ENCODE data around the gene LETMD1.
"Not testable (repeated sequence)": the region's sequence is repeated elsewhere in the genome, so short reads cannot be mapped to it uniquely, and the experiment has no call there.

LETMD1 gene

GRCh38 chr12:51078346-51078745 lies 30.2 kb downstream of the LETMD1 start:
- not testable (repeated sequence) for FAIRE-seq

- not testable (repeated sequence) for FAIRE-seq
These were observed 30.7 kb downstream of the LETMD1 start for GRCh38 chr12:51078866-51079265.

DNA sequence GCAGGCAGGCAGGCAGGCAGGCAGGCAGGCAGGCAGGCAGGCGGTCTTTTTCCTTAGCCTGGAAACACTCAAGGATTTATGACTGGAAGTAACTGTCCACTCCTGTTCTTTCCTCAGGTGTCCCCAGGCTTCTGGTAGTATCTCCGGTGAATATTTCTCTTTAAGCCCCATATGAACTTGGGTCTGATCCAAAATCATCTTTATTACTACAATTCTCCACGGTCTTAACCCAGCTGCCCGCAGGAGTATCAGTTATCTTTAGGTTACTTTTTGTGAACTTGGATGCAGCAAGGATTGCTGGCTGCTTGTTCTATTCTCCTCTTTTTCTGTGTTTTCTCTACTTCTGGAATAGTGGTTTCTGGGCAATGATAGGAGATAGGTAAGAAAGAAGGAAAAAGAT lies 32.0 kb downstream of the LETMD1 start:
- FAIRE-seq, result no peak

- FAIRE-seq, result no peak
These were observed 33.3 kb downstream of the LETMD1 start for GRCh38 chr12:51081421-51081820.

DNA sequence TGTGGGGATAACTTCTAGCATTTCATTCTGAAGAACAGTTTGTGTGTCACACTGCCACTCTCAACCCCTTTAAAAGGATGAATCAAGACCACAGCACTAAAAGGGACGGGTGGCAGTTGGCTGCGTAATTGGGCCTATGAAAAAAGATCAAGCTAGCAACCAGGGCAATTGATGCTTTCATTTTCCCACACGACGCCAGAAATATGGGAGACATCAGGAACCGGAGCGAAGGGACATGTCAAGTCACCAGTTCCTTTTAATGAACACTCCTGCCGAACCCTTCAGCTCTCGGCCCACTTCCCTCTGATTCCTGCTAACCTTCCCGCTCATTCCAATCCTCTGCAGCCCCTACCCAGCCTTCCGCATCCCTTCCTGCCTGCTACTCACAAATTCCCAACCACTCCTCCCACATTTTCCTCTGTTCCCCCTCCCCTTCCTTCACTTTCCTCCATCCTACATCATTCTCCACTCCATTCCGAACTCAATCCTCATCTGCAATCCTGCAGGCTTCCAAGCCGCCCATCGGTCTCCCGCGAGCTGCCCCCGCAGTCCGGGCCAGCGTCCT lies 34.5 kb downstream of the LETMD1 start:
- FAIRE-seq, result no peak

- no peak for FAIRE-seq
These were observed 35.2 kb downstream of the LETMD1 start, which contains the start of gene CSRNP2 for GRCh38 chr12:51083126-51083833. Gene CSRNP2 (minus strand): TSS chr12:51083596. CDS start chr12:51076561, 7,035 bp downstream.

DNA sequence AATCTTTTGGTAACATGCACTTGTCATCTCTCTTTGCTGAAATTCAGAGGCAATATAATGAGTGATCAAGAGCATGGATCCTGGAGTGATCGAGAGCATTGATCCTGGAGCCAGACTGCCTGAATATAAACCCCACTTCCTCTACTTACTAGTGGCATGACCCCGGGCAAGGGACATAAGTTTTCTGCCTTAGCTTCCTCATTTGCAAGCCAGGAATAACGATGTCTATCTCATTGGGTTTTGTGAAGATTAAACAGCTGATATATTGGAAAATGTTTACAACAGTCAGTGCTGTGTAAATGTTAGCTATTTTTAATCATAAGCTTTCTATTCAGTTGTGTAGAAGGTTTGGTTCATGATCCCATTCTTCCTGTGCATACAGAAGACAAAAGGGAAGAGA lies 37.6 kb downstream of the LETMD1 start:
- FAIRE-seq, result no peak

DNA sequence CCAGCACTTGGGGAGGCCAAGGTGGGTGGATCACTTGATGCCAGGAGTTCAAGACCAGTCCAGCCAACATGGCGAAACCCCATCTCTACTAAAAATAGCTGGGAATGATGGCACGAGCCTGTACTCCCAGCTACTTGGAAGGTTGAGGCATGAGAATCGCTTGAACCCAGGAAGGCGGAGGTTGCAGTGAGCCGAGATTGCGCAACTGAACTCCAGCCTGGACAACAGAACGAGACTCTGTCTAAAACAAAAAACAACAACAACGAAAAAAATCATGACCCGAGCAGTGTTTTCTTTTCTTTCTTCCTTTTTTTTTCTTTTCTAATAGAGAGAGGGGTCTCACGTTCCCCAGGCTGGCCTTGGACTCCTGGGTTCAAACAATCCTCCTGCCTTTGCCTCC lies 38.8 kb downstream of the LETMD1 start:
- no peak for FAIRE-seq

DNA sequence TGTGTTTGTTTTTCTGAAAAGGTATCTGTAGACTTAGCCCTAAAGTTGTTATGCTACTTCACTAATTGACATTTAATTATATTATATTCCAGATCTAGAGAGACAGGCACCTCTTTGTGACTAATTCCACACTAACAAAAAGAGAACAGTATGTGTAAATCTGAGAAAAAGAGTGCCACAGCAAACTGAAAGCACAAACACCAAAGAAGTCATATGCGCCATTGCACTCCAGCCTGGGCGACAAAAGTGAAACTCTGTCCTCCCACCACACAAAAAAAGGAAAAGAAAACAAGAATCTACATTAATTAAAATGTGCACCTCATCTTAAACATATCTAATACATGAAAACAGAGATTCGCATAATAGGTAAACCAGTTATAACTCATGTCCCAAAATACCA lies 39.7 kb downstream of the LETMD1 start:
- FAIRE-seq, result no peak

- no peak for FAIRE-seq
These were observed 42.6 kb downstream of the LETMD1 start for GRCh38 chr12:51090705-51091229.

- FAIRE-seq, result no peak
These were observed 50.5 kb downstream of the LETMD1 start for GRCh38 chr12:51098611-51099010.

DNA sequence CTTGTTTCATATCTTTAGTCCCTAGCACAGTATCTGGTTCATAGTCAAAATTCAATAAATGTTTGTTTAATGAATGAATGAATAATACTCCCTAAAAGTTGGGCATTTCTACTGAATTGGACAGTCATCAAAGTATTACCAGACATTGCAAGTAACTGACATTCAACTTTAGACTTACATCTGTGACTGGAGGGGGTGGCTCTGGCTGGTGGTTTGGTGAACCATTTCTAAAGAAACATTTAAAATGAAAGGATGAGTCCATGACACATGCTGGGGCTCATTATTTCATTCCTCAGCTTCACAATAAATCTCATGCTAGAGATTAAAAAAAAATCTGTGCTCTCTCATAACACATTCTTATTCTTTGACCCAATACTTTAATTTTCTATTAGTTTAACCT lies 55.9 kb downstream of the LETMD1 start:
- no peak for FAIRE-seq

DNA sequence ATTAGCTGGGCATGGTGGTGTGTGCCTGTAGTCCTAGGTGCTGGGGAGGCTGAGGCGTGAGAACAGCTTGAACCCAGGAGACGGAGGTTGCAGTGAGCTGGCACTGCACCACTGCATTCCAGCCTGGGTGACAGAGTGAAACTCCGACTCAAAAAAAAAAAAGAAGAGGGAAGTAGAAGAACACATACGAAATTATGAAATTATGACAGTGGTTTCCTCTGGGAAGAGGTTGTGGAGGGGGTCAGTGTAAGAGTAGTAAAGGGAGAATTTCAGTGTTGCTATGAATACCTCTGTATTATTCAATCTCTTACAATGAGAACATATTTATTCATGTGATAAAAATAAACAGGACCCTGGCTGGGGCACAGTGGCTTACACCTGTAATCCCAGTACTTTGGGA lies 60.0 kb downstream of the LETMD1 start:
- FAIRE-seq, result no peak

Data from islet of Langerhans (tissue), 1 donor.